BJ (cell line): ENCODE data around the gene PPP4C. TPM values are rescaled to one million over a fixed set of nuclear protein-coding genes. Genes with fewer than 3 reads are reported as not detected.

Experiments
- CTCF ChIA-PET: fragments of 350-600 bp; formaldehyde crosslinking; extraction: SDS; loops from one replicate; lab custom pipeline; 2021; ENCODE audit warnings: antibody characterized with exemption, inconsistent platforms; lab: Yijun Ruan, JAX
- POLR2A ChIA-PET: fragments of 300-600 bp; sonication (Branson Sonifier 250); formaldehyde crosslinking; extraction: SDS; loops from one replicate; lab custom pipeline; 2021; ENCODE audit warnings: antibody characterized with exemption; lab: Charles Lee
- DNase-seq: peaks from one replicate; pipeline ENCODE4 v3.0.0-alpha.2; 2011; ENCODE audit warnings: low read depth
- H3K27me3 ChIP-seq: 2 replicates; pipeline ENCODE4 v1.6.0; 2011; ENCODE audit warnings: low read length; ENCODE audit not compliant: control insufficient read depth, insufficient read depth
- H3K36me3 ChIP-seq: 2 replicates; pipeline ENCODE4 v1.5.1; 2011; ENCODE audit warnings: low read length; ENCODE audit not compliant: control insufficient read depth, insufficient read depth
- H3K4me3 ChIP-seq: 2 replicates; pipeline ENCODE4 v1.5.1; 2011; ENCODE audit warnings: low read depth, mild to moderate bottlenecking, control low read depth, low read length
- CTCF ChIP-seq: IDR thresholded peaks from 2 replicates; pipeline ENCODE4 v1.5.1; 2011; ENCODE audit warnings: low read depth, mild to moderate bottlenecking, control low read depth, inconsistent platforms, low read length, moderate library complexity; ENCODE audit not compliant: insufficient read depth
- polyA plus RNA-seq: library from polyadenylated mRNA; depleted of rRNA; stranded (reverse); fragments of >200 nt; gene quantifications from 2 replicates; pipeline ENCODE4 v1.2.3, GENCODE V29; 2011

PPP4C gene
- polyA plus RNA-seq, 1 experiment: 209 TPM

- ChIA-PET POLR2A (no interaction called here), CTCF (interaction anchor here (1.1 to 5.9 kb wide), 2 partner anchors 18 to 27 kb away, joined by 3 to 29 read pairs; partner anchors contain the start of gene TLCD3B)
- Histone ChIP-seq H3K4me3 (no peak overlapping the region), H3K27me3 (no peaks in the 10 kb centered on the region), H3K36me3 (no peaks in the 10 kb centered on the region)
- DNase-seq: no peak
- TF ChIP-seq CTCF: no peak
Observed at GRCh38 chr16:30049871-30050270, 25.9 kb upstream of the PPP4C start.

- no peak overlapping the region for H3K4me3 ChIP-seq
- H3K36me3 ChIP-seq: no peaks in the 10 kb centered on the region
- no peaks in the 10 kb centered on the region for H3K27me3 ChIP-seq
- ChIA-PET CTCF (interaction anchor here (0.8 to 5.9 kb wide), 3 partner anchors 9 to 351 kb away, joined by 3 to 29 read pairs (median 20); partner anchors contain the start of gene TLCD3B), POLR2A (no interaction called here)
- no peak for DNase-seq
- TF ChIP-seq CTCF: no peak
Observed at GRCh38 chr16:30051518-30051917, 24.3 kb upstream of the PPP4C start.

- H3K27me3 ChIP-seq: no peaks in the 10 kb centered on the region
- ChIA-PET CTCF (interaction anchor here (0.7 to 5.9 kb wide), 4 partner anchors 8 to 39 kb away, joined by 3 to 29 read pairs (median 12); partner anchors contain the start of genes TBX6 and TLCD3B), POLR2A (interaction anchor here (0.5 to 1.5 kb wide), 2 partner anchors 13 to 43 kb away, joined by 3 to 11 read pairs; partner anchors contain the start of genes ALDOA and YPEL3)
- TF ChIP-seq CTCF: no peak
- H3K4me3 ChIP-seq: peak overlapping the region; percentile 89
- peaks cover 1% of the 10 kb centered on the region; the same call in 1 of the 2 replicates for H3K36me3 ChIP-seq
- DNase-seq: no peak
Observed at GRCh38 chr16:30052671-30053372, 23.0 kb upstream of the PPP4C start.

GRCh38 chr16:30053376-30054015, 22.3 kb upstream of the PPP4C start:
- no peak for DNase-seq
- Histone ChIP-seq H3K36me3 (peaks cover 1% of the 10 kb centered on the region; the same call in 1 of the 2 replicates), H3K27me3 (no peaks in the 10 kb centered on the region), H3K4me3 (peak overlapping the region; percentile 89)
- POLR2A ChIA-PET: interaction anchor here (1.5 kb wide), 1 partner anchor 12 kb away, joined by 11 read pairs; the partner anchor contains the start of gene ALDOA
- TF ChIP-seq CTCF: no peak
- CTCF ChIA-PET: interaction anchor here (0.7 to 5.9 kb wide), 4 partner anchors 9 to 38 kb away, joined by 3 to 29 read pairs (median 12); partner anchors contain the start of genes TBX6 and TLCD3B

GRCh38 chr16:30054451-30054850, 21.3 kb upstream of the PPP4C start:
- Histone ChIP-seq H3K4me3 (no peak overlapping the region), H3K36me3 (peaks cover 3% of the 10 kb centered on the region), H3K27me3 (no peaks in the 10 kb centered on the region)
- TF ChIP-seq CTCF: no peak
- ChIA-PET POLR2A (no interaction called here), CTCF (interaction anchor here (1.1 to 5.9 kb wide), 8 partner anchors 8 to 247 kb away, joined by 3 to 29 read pairs (median 5); partner anchors contain the start of genes TBX6 and TLCD3B)
- DNase-seq: no peak
